BLaER1 (cell line): Measurements from ENCODE around the gene BRSK1.

Experiments used
- H3K27ac ChIP-seq: shearing (Covaris generic); formaldehyde crosslinking; 2 replicates; pipeline ENCODE4 v1.8.1; 2022
- H3K27me3 ChIP-seq: shearing (Covaris generic); formaldehyde crosslinking; 2 replicates; pipeline ENCODE4 v1.8.1; 2022
- H3K36me3 ChIP-seq: shearing (Covaris generic); formaldehyde crosslinking; 2 replicates; pipeline ENCODE4 v1.8.1; 2022
- H3K4me1 ChIP-seq: shearing (Covaris generic); formaldehyde crosslinking; 2 replicates; pipeline ENCODE4 v1.8.1; 2022
- H3K4me2 ChIP-seq: shearing (Covaris generic); formaldehyde crosslinking; 2 replicates; pipeline ENCODE4 v1.8.1; 2022
- H3K4me3 ChIP-seq: shearing (Covaris generic); formaldehyde crosslinking; 2 replicates; pipeline ENCODE4 v1.8.1; 2022
- H3K9ac ChIP-seq: shearing (Covaris generic); formaldehyde crosslinking; 2 replicates; pipeline ENCODE4 v1.8.1; 2022
- H3K9me3 ChIP-seq: shearing (Covaris generic); formaldehyde crosslinking; 2 replicates; pipeline ENCODE4 v1.8.1; 2022
- H4K20me1 ChIP-seq: shearing (Covaris generic); formaldehyde crosslinking; 2 replicates; pipeline ENCODE4 v1.8.1; 2022
- Cebpa-rat ChIP-seq: shearing (Covaris generic); IDR thresholded peaks from 2 replicates; pipeline ENCODE4 v1.8.1; 2022

BRSK1 gene

DNA sequence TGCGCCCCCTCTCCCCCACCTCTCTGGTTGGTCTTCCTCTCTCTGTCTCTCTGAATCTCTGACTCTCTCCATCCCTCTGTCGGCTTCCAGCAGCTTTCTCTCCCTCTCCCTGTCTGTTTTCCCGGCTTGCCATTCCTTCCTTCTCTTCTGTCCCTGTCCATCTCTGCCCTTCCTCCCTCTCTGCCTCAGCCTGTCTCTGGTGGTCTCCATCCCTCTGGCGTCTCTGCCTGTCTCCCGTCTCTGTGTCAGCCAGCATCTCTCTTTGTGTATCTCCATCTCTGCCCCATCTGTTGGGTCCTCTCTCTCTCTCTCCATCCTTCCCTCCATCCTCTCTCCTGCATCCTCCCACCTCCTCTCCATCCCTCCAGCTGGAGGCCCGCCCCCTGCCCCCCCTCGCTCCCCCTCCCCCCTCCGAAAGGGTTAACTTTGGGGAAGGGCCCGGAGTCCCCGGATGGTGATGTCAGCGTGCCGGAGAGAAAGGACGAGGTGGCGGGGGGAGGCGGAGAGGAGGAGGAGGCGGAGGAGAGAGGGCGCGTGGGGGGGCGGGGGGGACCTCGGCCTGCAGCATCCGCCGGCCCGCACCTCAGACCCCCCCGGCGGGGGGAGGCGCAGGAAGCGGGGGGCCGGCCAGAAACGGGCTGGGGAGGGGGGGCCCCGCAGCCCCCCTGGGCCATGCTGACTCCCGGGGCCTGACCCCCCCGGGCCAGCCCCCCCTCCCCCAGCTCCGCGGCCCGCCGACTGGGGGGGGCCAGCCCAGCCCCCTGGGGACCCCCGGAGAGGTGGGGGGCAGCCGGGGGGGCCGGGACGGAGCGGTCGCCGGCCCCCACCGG is at the start of gene BRSK1:
Gene BRSK1, plus strand, starts transcription at position 450 of the 830 bp plus-strand sequence. CDS start 446 bp downstream, outside the sequence.
- H4K20me1 ChIP-seq, result no peaks in the 10 kb centered on the region
- H3K4me1 ChIP-seq, result peaks cover 51% of the 10 kb centered on the region
- no peaks in the 10 kb centered on the region for H3K9me3 ChIP-seq
- TF ChIP-seq Cebpa-rat, result no peak
- H3K4me2 ChIP-seq, result peak within 1 kb of the TSS; percentile 82
- peak within 1 kb of the TSS; percentile 68 for H3K9ac ChIP-seq
- H3K27ac ChIP-seq, result peak within 1 kb of the TSS; percentile 68
- H3K36me3 ChIP-seq, result peaks cover 14% of the 10 kb centered on the region; the same call in 1 of the 2 replicates
- peak within 1 kb of the TSS; percentile 63 for H3K4me3 ChIP-seq
- no peaks in the 10 kb centered on the region for H3K27me3 ChIP-seq

- no peak overlapping the region for H3K4me3 ChIP-seq
- peaks cover 98% of the 10 kb centered on the region for H4K20me1 ChIP-seq
- no peak for TF ChIP-seq Cebpa-rat
- no peaks in the 10 kb centered on the region for H3K4me1 ChIP-seq
- no peak overlapping the region for H3K27ac ChIP-seq
- H3K27me3 ChIP-seq, result no peaks in the 10 kb centered on the region
- peaks cover 99% of the 10 kb centered on the region for H3K36me3 ChIP-seq
- no peaks in the 10 kb centered on the region for H3K9me3 ChIP-seq
- no peak overlapping the region for H3K9ac ChIP-seq
- H3K4me2 ChIP-seq, result no peak overlapping the region
Observed at GRCh38 chr19:55238030-55238429, 45.8 kb upstream of the BRSK1 start.

GRCh38 chr19:55239004-55239403 is 44.8 kb upstream of the BRSK1 start:
- peaks cover 99% of the 10 kb centered on the region for H3K36me3 ChIP-seq
- no peak for TF ChIP-seq Cebpa-rat
- H3K9ac ChIP-seq, result no peak overlapping the region
- H3K4me2 ChIP-seq, result no peak overlapping the region
- no peaks in the 10 kb centered on the region for H3K4me1 ChIP-seq
- no peaks in the 10 kb centered on the region for H3K9me3 ChIP-seq
- no peaks in the 10 kb centered on the region for H3K27me3 ChIP-seq
- H4K20me1 ChIP-seq, result peaks cover 98% of the 10 kb centered on the region
- H3K4me3 ChIP-seq, result no peak overlapping the region
- H3K27ac ChIP-seq, result no peak overlapping the region

DNA sequence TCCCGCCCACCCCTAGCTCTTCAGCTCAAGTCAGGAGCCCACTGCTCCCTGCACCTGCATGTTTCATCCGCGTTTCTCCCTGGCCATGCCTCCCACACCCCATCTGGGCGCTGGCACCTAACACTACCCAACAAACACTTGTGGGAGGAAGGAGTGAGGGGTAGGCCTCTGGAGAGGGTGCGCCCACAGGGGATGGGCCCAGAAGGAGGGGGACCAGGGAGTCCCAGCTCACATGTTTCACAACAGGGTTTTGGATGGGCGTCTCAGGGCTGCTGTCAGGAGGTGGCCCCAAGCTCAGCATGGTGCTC is 43.1 kb upstream of the BRSK1 start:
- H3K4me2 ChIP-seq, result no peak overlapping the region
- TF ChIP-seq Cebpa-rat, result no peak
- H3K4me1 ChIP-seq, result no peaks in the 10 kb centered on the region
- no peaks in the 10 kb centered on the region for H3K27me3 ChIP-seq
- H4K20me1 ChIP-seq, result peaks cover 98% of the 10 kb centered on the region
- H3K4me3 ChIP-seq, result no peak overlapping the region
- H3K27ac ChIP-seq, result no peak overlapping the region
- no peak overlapping the region for H3K9ac ChIP-seq
- H3K36me3 ChIP-seq, result peaks cover 99% of the 10 kb centered on the region
- H3K9me3 ChIP-seq, result no peaks in the 10 kb centered on the region

DNA sequence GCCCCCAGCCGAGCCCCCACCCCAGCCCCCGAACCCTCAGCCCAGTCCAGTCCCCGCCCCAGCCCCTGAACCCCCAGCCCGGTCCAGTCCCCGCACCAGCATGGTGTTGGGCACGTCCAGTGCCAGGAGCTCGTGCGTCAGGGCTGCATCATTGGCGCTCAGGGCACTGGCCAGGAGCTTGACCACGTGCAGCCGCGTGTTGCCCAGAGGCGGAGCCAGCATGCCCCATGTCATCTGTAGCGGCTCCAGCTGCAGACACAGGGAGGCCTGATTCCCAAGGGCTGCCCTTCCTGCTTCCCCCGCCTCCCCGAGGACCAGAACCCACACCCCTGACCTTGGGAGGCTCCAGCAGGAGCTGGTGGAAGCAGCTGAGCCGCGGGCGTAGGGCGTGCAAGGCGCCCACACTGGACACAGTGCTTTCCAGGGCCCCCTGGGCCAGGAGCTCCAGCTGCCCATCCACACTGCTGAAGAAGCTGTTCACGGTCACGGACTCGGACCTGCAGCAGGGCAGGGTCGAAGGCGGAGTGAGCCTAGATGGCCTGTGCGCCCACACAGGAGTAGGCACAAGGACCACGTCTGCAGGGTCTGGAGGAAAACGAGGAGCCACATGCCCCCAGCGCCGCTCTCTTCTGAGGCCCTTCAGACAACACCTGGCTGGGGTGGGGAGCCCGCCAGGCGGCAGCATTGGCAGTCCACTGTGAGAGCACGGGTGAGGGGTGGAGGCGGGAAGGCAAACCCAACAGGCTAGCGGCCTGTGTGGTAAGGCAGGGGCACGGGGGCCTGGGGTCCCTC is 42.5 kb upstream of the BRSK1 start:
- peaks cover 98% of the 10 kb centered on the region for H4K20me1 ChIP-seq

GRCh38 chr19:55241935-55242464 is 41.8 kb upstream of the BRSK1 start:
- Histone ChIP-seq H3K4me2 (no peak overlapping the region), H3K9me3 (no peaks in the 10 kb centered on the region), H3K27me3 (no peaks in the 10 kb centered on the region), H3K4me3 (no peak overlapping the region), H3K4me1 (peaks cover 4% of the 10 kb centered on the region), H4K20me1 (peaks cover 98% of the 10 kb centered on the region), H3K36me3 (peaks cover 99% of the 10 kb centered on the region), H3K9ac (no peak overlapping the region), H3K27ac (no peak overlapping the region)
- TF ChIP-seq Cebpa-rat, result no peak

More for the DNA sequence above, 42.5 kb upstream of the BRSK1 start:
- no peaks in the 10 kb centered on the region for H3K9me3 ChIP-seq
- H3K4me3 ChIP-seq, result no peak overlapping the region
- no peak overlapping the region for H3K27ac ChIP-seq
- H3K36me3 ChIP-seq, result peaks cover 99% of the 10 kb centered on the region
- no peaks in the 10 kb centered on the region for H3K27me3 ChIP-seq
- TF ChIP-seq Cebpa-rat, result no peak
- no peaks in the 10 kb centered on the region for H3K4me1 ChIP-seq
- H3K9ac ChIP-seq, result no peak overlapping the region
- no peak overlapping the region for H3K4me2 ChIP-seq

DNA sequence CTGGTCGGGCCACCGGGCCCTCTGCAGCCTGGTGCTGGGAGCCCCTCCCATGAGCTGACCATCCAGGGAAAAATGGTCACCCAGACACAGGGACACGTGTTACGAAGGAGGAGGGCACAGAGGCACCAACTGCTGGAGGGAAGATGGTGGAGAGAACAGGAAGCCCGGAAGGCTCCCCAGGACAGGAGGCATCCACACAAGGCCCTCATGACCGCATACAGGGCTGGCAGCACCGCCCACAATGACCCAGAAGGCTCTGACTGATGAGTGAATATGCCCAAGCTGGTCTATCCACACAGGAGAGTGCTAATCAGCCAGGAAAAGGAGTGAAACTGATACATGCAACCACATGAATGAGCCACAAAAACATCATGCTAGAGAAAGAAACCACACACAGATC is 41.3 kb upstream of the BRSK1 start:
- Histone ChIP-seq H3K4me2 (no peak overlapping the region), H3K36me3 (peaks cover 99% of the 10 kb centered on the region), H3K27ac (no peak overlapping the region), H3K4me3 (no peak overlapping the region), H3K9me3 (no peaks in the 10 kb centered on the region), H3K9ac (no peak overlapping the region), H3K4me1 (peaks cover 9% of the 10 kb centered on the region), H4K20me1 (peaks cover 98% of the 10 kb centered on the region), H3K27me3 (no peaks in the 10 kb centered on the region)
- TF ChIP-seq Cebpa-rat, result no peak

- Histone ChIP-seq H3K4me3 (no peak overlapping the region), H3K36me3 (peaks cover 99% of the 10 kb centered on the region), H3K9ac (no peak overlapping the region), H3K4me2 (no peak overlapping the region), H3K4me1 (peaks cover 25% of the 10 kb centered on the region), H3K27ac (no peak overlapping the region), H3K27me3 (no peaks in the 10 kb centered on the region), H4K20me1 (peaks cover 98% of the 10 kb centered on the region), H3K9me3 (no peaks in the 10 kb centered on the region)
- TF ChIP-seq Cebpa-rat, result no peak
Observed at GRCh38 chr19:55244004-55244680, 39.7 kb upstream of the BRSK1 start.

DNA sequence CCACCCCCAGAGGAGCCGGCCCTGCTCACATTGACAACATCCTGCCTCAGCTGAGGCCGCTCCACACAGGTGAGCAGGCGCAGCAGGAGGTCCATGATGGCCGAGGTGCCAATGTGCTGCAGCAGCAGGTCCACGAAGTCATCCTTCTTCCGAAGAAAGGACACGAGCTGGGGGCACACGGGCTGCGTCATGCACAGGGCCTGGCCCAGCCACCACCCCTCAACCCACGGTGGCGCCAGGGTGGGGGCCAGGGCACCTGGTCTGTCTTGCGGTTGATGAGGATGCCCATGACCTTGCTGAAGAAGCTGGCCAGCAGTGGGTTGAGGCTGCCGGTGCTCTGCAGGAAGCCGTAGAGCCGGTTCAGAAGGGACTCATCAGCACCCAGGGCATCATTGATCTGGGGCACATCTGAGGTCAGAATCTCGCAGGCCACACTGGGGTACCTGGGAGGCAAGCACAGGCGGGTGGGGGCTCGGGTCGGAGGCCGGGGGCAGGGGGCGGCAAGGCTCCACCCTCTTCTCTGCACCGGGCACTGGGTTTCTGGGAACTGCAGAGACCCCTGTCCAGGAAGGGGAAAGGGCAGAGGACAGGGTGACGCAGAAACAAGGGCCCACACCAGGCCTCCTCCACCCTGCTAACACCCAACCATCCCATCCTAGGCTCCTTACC is 38.4 kb upstream of the BRSK1 start:
- H4K20me1 ChIP-seq, result peaks cover 98% of the 10 kb centered on the region

More for the DNA sequence above, 38.4 kb upstream of the BRSK1 start:
- Histone ChIP-seq H3K4me3 (no peak overlapping the region), H3K9me3 (no peaks in the 10 kb centered on the region), H3K4me1 (peaks cover 37% of the 10 kb centered on the region), H3K27me3 (no peaks in the 10 kb centered on the region), H3K4me2 (no peak overlapping the region), H3K9ac (no peak overlapping the region), H3K36me3 (peaks cover 99% of the 10 kb centered on the region), H3K27ac (no peak overlapping the region)
- no peak for TF ChIP-seq Cebpa-rat
